Activated naive CD4-positive, alpha-beta T cell treated with anti-CD3 and anti-CD28 coated beads for 36 hours (primary cell): ENCODE results near the gene MYLIP. TPM values are rescaled to one million over a fixed set of nuclear protein-coding genes. Genes with fewer than 3 reads are reported as not detected.

Source experiments
- CTCF ChIA-PET: fragments of 350-600 bp; sonication (Branson Sonifier 250); formaldehyde crosslinking; loops from one replicate; lab custom pipeline; 2021; ENCODE audit warnings: antibody characterized with exemption; lab: Charles Lee
- DNase-seq: peaks from one replicate; pipeline ENCODE4 v3.0.0-alpha.2; 2020
- H3K27ac Mint-ChIP-seq: one replicate; pipeline ENCODE4 v1.8.0; 2021; ENCODE audit warnings: mild to moderate bottlenecking, mixed read lengths
- H3K27me3 Mint-ChIP-seq: one replicate; pipeline ENCODE4 v1.8.0; 2021; ENCODE audit warnings: low read depth, mixed read lengths
- H3K36me3 Mint-ChIP-seq: one replicate; pipeline ENCODE4 v1.8.0; 2021; ENCODE audit warnings: low read depth, mixed read lengths
- H3K4me1 Mint-ChIP-seq: one replicate; pipeline ENCODE4 v1.8.0; 2021; ENCODE audit warnings: low read depth, mixed read lengths
- H3K4me3 Mint-ChIP-seq: one replicate; pipeline ENCODE4 v1.8.0; 2021; ENCODE audit warnings: mild to moderate bottlenecking, moderate library complexity, mixed read lengths
- H3K9me3 Mint-ChIP-seq: one replicate; pipeline ENCODE4 v1.8.0; 2021; ENCODE audit warnings: mixed read lengths
- intact Hi-C: fragments of 100-400 bp; cut with micrococcal nuclease; formaldehyde crosslinking; loops from one replicate; pipeline ENCODE4 v1.15.1; 2023
- total RNA-seq, 2 experiments: library from RNA; stranded (reverse); gene quantifications; one replicate each; pipeline ENCODE4 v1.2.3, GENCODE V29; 2021

MYLIP gene
- total RNA-seq: 1 to 10 TPM; 7.3 to 8.1 TPM

- DNase-seq: peak; percentile 98
- Mint-ChIP-seq H3K36me3 (peaks cover 10% of the 10 kb centered on the region), H3K9me3 (no peaks in the 10 kb centered on the region), H3K27ac (peak within 1 kb of the TSS; percentile 92), H3K4me1 (peaks cover 30% of the 10 kb centered on the region), H3K4me3 (peak within 1 kb of the TSS; percentile 86), H3K27me3 (peaks cover 7% of the 10 kb centered on the region)
- CTCF ChIA-PET: interaction anchor here (0.6 to 5.2 kb wide), 23 partner anchors 9 to 447 kb away, joined by 3 to 39 read pairs (median 3); no protein-coding TSS in a partner anchor
- intact Hi-C loops: loop anchor here (1.0 to 2.0 kb wide), 6 partner anchors 8 to 438 kb away; no protein-coding TSS in a partner anchor
These were observed at the start of gene MYLIP for GRCh38 chr6:16128759-16129622. TSS of gene MYLIP (plus strand) at chr6:16129086. CDS start at chr6:16129323, 237 bp downstream.

- DNase-seq: no peak
- Mint-ChIP-seq H3K27ac (no peak overlapping the region), H3K9me3 (no peaks in the 10 kb centered on the region), H3K4me3 (no peak overlapping the region), H3K27me3 (no peaks in the 10 kb centered on the region), H3K4me1 (no peaks in the 10 kb centered on the region), H3K36me3 (no peaks in the 10 kb centered on the region)
- intact Hi-C loops: no loop called here
- CTCF ChIA-PET: no interaction called here
These were observed 49.5 kb upstream of the MYLIP start for GRCh38 chr6:16079354-16079753.

- no peak overlapping the region for H3K4me3 Mint-ChIP-seq
- no peaks in the 10 kb centered on the region for H3K36me3 Mint-ChIP-seq
- H3K9me3 Mint-ChIP-seq: no peaks in the 10 kb centered on the region
- no peaks in the 10 kb centered on the region for H3K27me3 Mint-ChIP-seq
- DNase-seq: no peak
- no peaks in the 10 kb centered on the region for H3K4me1 Mint-ChIP-seq
- intact Hi-C loops: no loop called here
- CTCF ChIA-PET: no interaction called here
- no peak overlapping the region for H3K27ac Mint-ChIP-seq
These were observed 48.7 kb upstream of the MYLIP start for GRCh38 chr6:16080204-16080603.

GRCh38 chr6:16081326-16081725, 47.6 kb upstream of the MYLIP start:
- no peak for DNase-seq
- no peaks in the 10 kb centered on the region for H3K36me3 Mint-ChIP-seq
- no peak overlapping the region for H3K4me3 Mint-ChIP-seq
- peaks cover 2% of the 10 kb centered on the region for H3K27me3 Mint-ChIP-seq
- no peaks in the 10 kb centered on the region for H3K9me3 Mint-ChIP-seq
- no peak overlapping the region for H3K27ac Mint-ChIP-seq
- intact Hi-C loops: no loop called here
- CTCF ChIA-PET: interaction anchor here (0.6 kb wide), 1 partner anchor 14 kb away, joined by 3 read pairs; no protein-coding TSS in a partner anchor
- no peaks in the 10 kb centered on the region for H3K4me1 Mint-ChIP-seq

- intact Hi-C loops: no loop called here
- CTCF ChIA-PET: no interaction called here
- Mint-ChIP-seq H3K9me3 (no peaks in the 10 kb centered on the region), H3K4me3 (no peak overlapping the region), H3K4me1 (no peaks in the 10 kb centered on the region), H3K27me3 (peaks cover 2% of the 10 kb centered on the region), H3K27ac (no peak overlapping the region), H3K36me3 (no peaks in the 10 kb centered on the region)
- DNase-seq: no peak
These were observed 46.5 kb upstream of the MYLIP start for GRCh38 chr6:16082361-16082760.

- H3K27ac Mint-ChIP-seq: no peak overlapping the region
- DNase-seq: no peak
- no peak overlapping the region for H3K4me3 Mint-ChIP-seq
- no peaks in the 10 kb centered on the region for H3K4me1 Mint-ChIP-seq
- H3K9me3 Mint-ChIP-seq: no peaks in the 10 kb centered on the region
- CTCF ChIA-PET: interaction anchor here (1.1 kb wide), 1 partner anchor 53 kb away, joined by 3 read pairs; no protein-coding TSS in a partner anchor
- intact Hi-C loops: no loop called here
- H3K27me3 Mint-ChIP-seq: peaks cover 2% of the 10 kb centered on the region
- no peaks in the 10 kb centered on the region for H3K36me3 Mint-ChIP-seq
These were observed 41.9 kb upstream of the MYLIP start for GRCh38 chr6:16086965-16087364.

GRCh38 chr6:16087386-16087785, 41.5 kb upstream of the MYLIP start:
- Mint-ChIP-seq H3K4me3 (no peak overlapping the region), H3K9me3 (no peaks in the 10 kb centered on the region), H3K4me1 (no peaks in the 10 kb centered on the region), H3K27me3 (peaks cover 2% of the 10 kb centered on the region), H3K36me3 (no peaks in the 10 kb centered on the region), H3K27ac (no peak overlapping the region)
- intact Hi-C loops: no loop called here
- CTCF ChIA-PET: interaction anchor here (1.1 kb wide), 1 partner anchor 53 kb away, joined by 3 read pairs; no protein-coding TSS in a partner anchor
- no peak for DNase-seq

- intact Hi-C loops: no loop called here
- CTCF ChIA-PET: interaction anchor here (0.6 kb wide), 2 partner anchors 156 to 903 kb away, joined by 4 to 5 read pairs; no protein-coding TSS in a partner anchor
- no peak for DNase-seq
- Mint-ChIP-seq H3K27me3 (peaks cover 2% of the 10 kb centered on the region), H3K9me3 (no peaks in the 10 kb centered on the region), H3K36me3 (no peaks in the 10 kb centered on the region), H3K27ac (no peak overlapping the region), H3K4me1 (no peaks in the 10 kb centered on the region), H3K4me3 (no peak overlapping the region)
These were observed 40.5 kb upstream of the MYLIP start for GRCh38 chr6:16088409-16088808.

GRCh38 chr6:16089232-16090062, 39.4 kb upstream of the MYLIP start:
- H3K36me3 Mint-ChIP-seq: no peaks in the 10 kb centered on the region
- H3K27ac Mint-ChIP-seq: no peak overlapping the region
- CTCF ChIA-PET: interaction anchor here (0.7 to 1.2 kb wide), 3 partner anchors 32 to 93 kb away, joined by 3 read pairs; partner anchors contain the start of gene MYLIP
- intact Hi-C loops: no loop called here
- peaks cover 2% of the 10 kb centered on the region for H3K27me3 Mint-ChIP-seq
- no peak overlapping the region for H3K4me3 Mint-ChIP-seq
- H3K4me1 Mint-ChIP-seq: no peaks in the 10 kb centered on the region
- DNase-seq: no peak
- no peaks in the 10 kb centered on the region for H3K9me3 Mint-ChIP-seq

GRCh38 chr6:16090452-16090851, 38.4 kb upstream of the MYLIP start:
- CTCF ChIA-PET: interaction anchor here (1.2 kb wide), 1 partner anchor 31 kb away, joined by 3 read pairs; no protein-coding TSS in a partner anchor

GRCh38 chr6:16090920-16091319, 38.0 kb upstream of the MYLIP start:
- Mint-ChIP-seq H3K9me3 (no peaks in the 10 kb centered on the region), H3K27ac (no peak overlapping the region), H3K27me3 (no peaks in the 10 kb centered on the region), H3K36me3 (no peaks in the 10 kb centered on the region), H3K4me1 (no peaks in the 10 kb centered on the region), H3K4me3 (no peak overlapping the region)
- DNase-seq: no peak
- CTCF ChIA-PET: no interaction called here
- intact Hi-C loops: no loop called here

More at GRCh38 chr6:16090452-16090851, 38.4 kb upstream of the MYLIP start:
- Mint-ChIP-seq H3K27me3 (peaks cover 2% of the 10 kb centered on the region), H3K9me3 (no peaks in the 10 kb centered on the region), H3K4me1 (no peaks in the 10 kb centered on the region), H3K4me3 (no peak overlapping the region), H3K36me3 (no peaks in the 10 kb centered on the region), H3K27ac (no peak overlapping the region)
- intact Hi-C loops: no loop called here
- DNase-seq: no peak

GRCh38 chr6:16092140-16092539, 36.7 kb upstream of the MYLIP start:
- Mint-ChIP-seq H3K27ac (no peak overlapping the region), H3K9me3 (no peaks in the 10 kb centered on the region), H3K27me3 (no peaks in the 10 kb centered on the region), H3K36me3 (no peaks in the 10 kb centered on the region), H3K4me1 (no peaks in the 10 kb centered on the region), H3K4me3 (no peak overlapping the region)
- DNase-seq: no peak
- CTCF ChIA-PET: no interaction called here
- intact Hi-C loops: no loop called here
